Activated naive CD8-positive, alpha-beta T cell (primary cell): Measurements from ENCODE around the gene CALCR.

Experiments used
- H3K27ac Mint-ChIP-seq: one replicate; pipeline ENCODE4 v1.8.0; 2021; ENCODE audit warnings: mixed read lengths
- H3K27me3 Mint-ChIP-seq: one replicate; pipeline ENCODE4 v1.8.0; 2021; ENCODE audit warnings: mixed read lengths
- H3K36me3 Mint-ChIP-seq: one replicate; pipeline ENCODE4 v1.8.0; 2021; ENCODE audit warnings: mixed read lengths
- H3K4me1 Mint-ChIP-seq: one replicate; pipeline ENCODE4 v1.8.0; 2021; ENCODE audit warnings: low read depth, mixed read lengths
- H3K4me3 Mint-ChIP-seq: one replicate; pipeline ENCODE4 v1.8.0; 2021; ENCODE audit warnings: mild to moderate bottlenecking, mixed read lengths
- H3K9me3 Mint-ChIP-seq: one replicate; pipeline ENCODE4 v1.8.0; 2021; ENCODE audit warnings: low read depth, mixed read lengths

CALCR gene

DNA sequence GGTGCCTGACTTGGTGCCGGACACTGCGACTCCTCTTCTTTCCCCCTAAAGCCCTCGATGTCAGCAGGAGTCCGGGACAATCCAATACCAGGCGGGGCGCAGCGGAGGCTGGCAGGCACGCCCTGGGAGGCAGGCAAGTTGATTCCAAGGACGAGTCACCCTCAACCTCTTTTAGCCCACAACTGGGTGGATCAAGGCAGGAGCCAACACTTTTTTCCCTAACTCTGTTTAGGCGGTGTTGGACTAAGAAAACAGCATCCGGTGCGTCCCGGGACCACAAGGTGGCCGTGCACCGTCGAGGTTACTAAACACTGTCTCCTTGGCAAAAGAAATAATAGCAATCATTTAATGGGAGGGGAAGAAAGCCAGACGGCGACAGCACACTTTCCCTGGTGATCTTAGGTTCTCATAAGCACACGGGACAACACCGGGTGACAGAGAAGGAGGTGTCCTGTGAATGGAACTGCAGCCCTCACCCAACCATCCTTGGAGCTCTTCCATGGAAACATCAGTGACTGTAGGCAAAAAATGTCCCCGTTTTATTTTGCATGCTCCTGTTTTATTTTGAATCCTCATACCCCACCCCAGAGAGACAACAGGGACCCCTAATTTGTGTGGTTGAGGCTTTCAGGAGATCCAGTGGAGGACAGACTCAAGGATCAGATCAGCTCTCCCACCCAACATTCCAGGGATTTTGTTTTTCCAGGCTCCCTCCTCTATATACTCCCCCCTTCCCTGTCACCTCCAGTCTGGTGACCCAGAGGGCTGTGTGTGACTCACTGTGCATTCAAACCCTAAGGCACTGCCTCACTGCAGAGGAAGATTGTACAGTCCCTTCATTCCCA is 1.3 kb upstream of the CALCR start:
- Mint-ChIP-seq H3K27me3 (peaks cover 31% of the 10 kb centered on the region), H3K4me1 (peaks cover 3% of the 10 kb centered on the region), H3K27ac (no peak overlapping the region), H3K36me3 (no peaks in the 10 kb centered on the region), H3K9me3 (no peaks in the 10 kb centered on the region), H3K4me3 (no peak overlapping the region)

GRCh38 chr7:93574269-93574645 is 267 bp downstream of the CALCR start:
- H3K9me3 Mint-ChIP-seq, result no peaks in the 10 kb centered on the region
- H3K4me1 Mint-ChIP-seq, result peaks cover 3% of the 10 kb centered on the region
- no peaks in the 10 kb centered on the region for H3K36me3 Mint-ChIP-seq
- H3K27me3 Mint-ChIP-seq, result peaks cover 26% of the 10 kb centered on the region
- H3K4me3 Mint-ChIP-seq, result no peak overlapping the region
- H3K27ac Mint-ChIP-seq, result no peak overlapping the region

- Mint-ChIP-seq H3K36me3 (no peaks in the 10 kb centered on the region), H3K27me3 (peaks cover 9% of the 10 kb centered on the region), H3K4me1 (no peaks in the 10 kb centered on the region), H3K9me3 (no peaks in the 10 kb centered on the region), H3K27ac (no peak overlapping the region), H3K4me3 (no peak overlapping the region)
Observed at GRCh38 chr7:93569189-93569588, 5.3 kb downstream of the CALCR start.

GRCh38 chr7:93566876-93567275 is 7.6 kb downstream of the CALCR start:
- Mint-ChIP-seq H3K9me3 (no peaks in the 10 kb centered on the region), H3K36me3 (no peaks in the 10 kb centered on the region), H3K4me3 (no peak overlapping the region), H3K27me3 (peaks cover 2% of the 10 kb centered on the region), H3K4me1 (no peaks in the 10 kb centered on the region), H3K27ac (no peak overlapping the region)

GRCh38 chr7:93563584-93563983 is 10.9 kb downstream of the CALCR start:
- Mint-ChIP-seq H3K27me3 (peaks cover 3% of the 10 kb centered on the region), H3K27ac (no peak overlapping the region), H3K4me3 (no peak overlapping the region), H3K9me3 (no peaks in the 10 kb centered on the region), H3K4me1 (no peaks in the 10 kb centered on the region), H3K36me3 (no peaks in the 10 kb centered on the region)

GRCh38 chr7:93562936-93563335 is 11.6 kb downstream of the CALCR start:
- Mint-ChIP-seq H3K27ac (no peak overlapping the region), H3K9me3 (no peaks in the 10 kb centered on the region), H3K36me3 (no peaks in the 10 kb centered on the region), H3K4me1 (no peaks in the 10 kb centered on the region), H3K4me3 (no peak overlapping the region), H3K27me3 (peaks cover 1% of the 10 kb centered on the region)

DNA sequence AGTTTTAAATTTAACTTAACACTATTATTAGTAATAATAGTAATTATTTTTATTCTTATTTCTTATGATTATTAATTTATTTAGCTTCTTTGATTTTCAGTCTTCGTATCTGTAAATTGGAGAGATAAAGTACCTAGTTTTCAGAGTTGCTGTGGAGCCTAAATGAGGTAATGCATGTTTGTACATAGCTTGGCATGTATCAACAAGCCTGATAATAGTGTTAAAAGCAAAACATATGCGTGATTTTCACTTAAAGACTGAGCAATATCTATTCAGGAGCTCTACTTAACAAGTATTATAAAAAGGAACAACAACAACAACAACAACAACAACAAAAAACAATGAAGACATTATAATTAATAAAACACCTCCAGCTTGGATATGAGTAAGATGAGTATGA is 12.4 kb downstream of the CALCR start:
- no peaks in the 10 kb centered on the region for H3K36me3 Mint-ChIP-seq
- no peaks in the 10 kb centered on the region for H3K4me1 Mint-ChIP-seq
- peaks cover 1% of the 10 kb centered on the region for H3K27me3 Mint-ChIP-seq
- H3K27ac Mint-ChIP-seq, result no peak overlapping the region
- no peaks in the 10 kb centered on the region for H3K9me3 Mint-ChIP-seq
- H3K4me3 Mint-ChIP-seq, result no peak overlapping the region

- H3K4me1 Mint-ChIP-seq, result no peaks in the 10 kb centered on the region
- no peak overlapping the region for H3K27ac Mint-ChIP-seq
- H3K4me3 Mint-ChIP-seq, result no peak overlapping the region
- H3K9me3 Mint-ChIP-seq, result no peaks in the 10 kb centered on the region
- H3K36me3 Mint-ChIP-seq, result no peaks in the 10 kb centered on the region
- H3K27me3 Mint-ChIP-seq, result peaks cover 3% of the 10 kb centered on the region
Observed at GRCh38 chr7:93559639-93560491, 14.7 kb downstream of the CALCR start.

GRCh38 chr7:93558705-93559614 is 15.6 kb downstream of the CALCR start:
- Mint-ChIP-seq H3K4me1 (no peaks in the 10 kb centered on the region), H3K27ac (no peak overlapping the region), H3K4me3 (no peak overlapping the region), H3K36me3 (no peaks in the 10 kb centered on the region), H3K27me3 (peaks cover 3% of the 10 kb centered on the region), H3K9me3 (no peaks in the 10 kb centered on the region)

DNA sequence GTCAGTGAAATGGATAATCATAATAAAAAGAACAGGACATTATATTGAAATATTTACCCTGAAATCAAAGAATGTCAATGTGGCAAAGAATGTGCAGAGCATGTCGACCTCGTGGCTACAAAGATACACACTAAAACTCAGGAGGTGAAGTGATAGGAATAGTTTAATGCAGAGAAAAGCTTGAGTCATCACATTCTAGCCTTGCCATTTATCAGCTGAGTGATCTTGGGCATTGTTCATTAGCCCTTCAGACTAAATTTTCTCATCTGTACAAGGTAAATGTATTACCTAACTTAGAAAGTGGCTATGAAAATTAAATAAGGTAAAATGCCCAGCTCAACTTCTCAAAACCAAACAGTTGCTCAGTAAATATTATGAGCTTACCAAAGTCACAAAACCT is 22.6 kb downstream of the CALCR start:
- no peaks in the 10 kb centered on the region for H3K36me3 Mint-ChIP-seq
- H3K4me3 Mint-ChIP-seq, result no peak overlapping the region
- no peak overlapping the region for H3K27ac Mint-ChIP-seq
- no peaks in the 10 kb centered on the region for H3K4me1 Mint-ChIP-seq
- H3K9me3 Mint-ChIP-seq, result no peaks in the 10 kb centered on the region
- H3K27me3 Mint-ChIP-seq, result peaks cover 1% of the 10 kb centered on the region

DNA sequence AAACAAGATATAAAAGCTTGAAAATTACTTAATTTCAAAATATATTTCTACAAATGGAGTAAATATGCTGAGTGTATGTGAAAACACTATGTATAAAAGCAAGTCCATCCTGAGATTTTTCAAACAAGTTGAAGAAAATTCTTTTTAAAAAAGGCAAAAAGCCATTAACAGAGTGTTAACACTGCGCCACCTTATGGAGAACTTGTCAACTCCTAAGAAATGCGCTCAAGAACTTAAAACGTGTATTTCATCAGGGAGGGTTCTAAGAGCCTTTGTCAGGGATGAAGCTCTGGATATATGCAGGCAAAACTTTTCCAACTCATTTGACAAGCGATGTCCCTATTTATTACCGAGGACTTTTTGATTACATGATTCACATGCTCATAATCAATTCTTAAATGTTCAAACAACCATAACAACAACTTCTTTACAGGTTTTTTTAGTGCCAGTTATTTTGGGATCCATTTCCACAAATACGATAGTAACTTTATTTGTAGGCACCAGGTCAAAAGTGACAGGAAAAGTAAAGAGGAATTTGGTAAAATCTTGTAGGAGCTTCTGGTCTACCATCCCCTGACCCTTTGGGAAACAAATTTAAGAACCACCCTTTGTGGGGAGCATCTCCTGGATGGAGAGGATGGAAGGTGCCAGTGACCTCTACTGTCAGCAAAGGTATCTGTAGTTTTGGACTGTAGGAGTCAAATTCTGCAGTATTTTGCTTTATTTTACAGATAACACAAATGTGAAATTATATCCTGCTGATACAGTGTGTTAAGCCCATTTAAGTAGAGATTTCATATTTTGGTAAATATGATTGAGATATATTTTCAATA is 23.2 kb downstream of the CALCR start:
- no peaks in the 10 kb centered on the region for H3K36me3 Mint-ChIP-seq
- H3K27me3 Mint-ChIP-seq, result peaks cover 1% of the 10 kb centered on the region
- H3K4me1 Mint-ChIP-seq, result no peaks in the 10 kb centered on the region
- H3K27ac Mint-ChIP-seq, result no peak overlapping the region
- H3K4me3 Mint-ChIP-seq, result no peak overlapping the region
- H3K9me3 Mint-ChIP-seq, result no peaks in the 10 kb centered on the region

DNA sequence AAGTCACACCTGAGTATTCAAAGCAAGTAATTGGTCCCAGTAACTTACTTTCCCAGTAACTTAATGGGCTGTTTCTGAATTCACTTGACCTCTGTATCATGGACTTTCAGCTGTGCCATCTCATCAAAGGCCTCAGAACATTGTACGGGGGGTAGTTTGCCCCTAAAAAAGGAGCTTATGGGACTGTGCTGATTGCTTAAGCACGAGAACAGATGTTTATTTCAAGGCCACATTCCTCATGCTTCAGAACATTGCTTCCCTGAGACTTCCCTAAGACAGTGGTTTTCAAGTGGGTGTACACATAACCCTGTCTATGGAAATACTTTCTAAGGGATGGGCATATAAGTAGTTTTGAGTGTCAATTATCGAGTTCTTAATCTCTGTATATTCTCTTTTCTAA is 26.8 kb downstream of the CALCR start:
- Mint-ChIP-seq H3K27me3 (no peaks in the 10 kb centered on the region), H3K4me3 (no peak overlapping the region), H3K4me1 (no peaks in the 10 kb centered on the region), H3K36me3 (no peaks in the 10 kb centered on the region), H3K9me3 (no peaks in the 10 kb centered on the region), H3K27ac (no peak overlapping the region)

- no peaks in the 10 kb centered on the region for H3K36me3 Mint-ChIP-seq
- H3K4me1 Mint-ChIP-seq, result no peaks in the 10 kb centered on the region
- H3K4me3 Mint-ChIP-seq, result no peak overlapping the region
- no peaks in the 10 kb centered on the region for H3K9me3 Mint-ChIP-seq
- no peak overlapping the region for H3K27ac Mint-ChIP-seq
- no peaks in the 10 kb centered on the region for H3K27me3 Mint-ChIP-seq
Observed at GRCh38 chr7:93544691-93545090, 29.8 kb downstream of the CALCR start.

GRCh38 chr7:93538061-93538460 is 36.5 kb downstream of the CALCR start:
- no peak overlapping the region for H3K27ac Mint-ChIP-seq

More at GRCh38 chr7:93538061-93538460, 36.5 kb downstream of the CALCR start:
- H3K4me1 Mint-ChIP-seq, result no peaks in the 10 kb centered on the region
- H3K4me3 Mint-ChIP-seq, result no peak overlapping the region
- H3K27me3 Mint-ChIP-seq, result no peaks in the 10 kb centered on the region
- H3K36me3 Mint-ChIP-seq, result no peaks in the 10 kb centered on the region
- no peaks in the 10 kb centered on the region for H3K9me3 Mint-ChIP-seq
